Keratinocyte (primary cell): Measurements from ENCODE around the gene PCTP.

Experiments
- EZH2 ChIP-seq: IDR thresholded peaks from one replicate; pipeline ENCODE4 v1.6.1; 2012; ENCODE audit warnings: inconsistent platforms, mild to moderate bottlenecking, low read length, moderate library complexity
- TF ChIP-seq, protein P1 (sequence below), 3 experiments: IDR thresholded peaks in 1 of 3; conservative IDR thresholded peaks in 1 of 3; optimal IDR thresholded peaks in 1 of 3; 2 replicates in 2 of 3; 3 replicates in 1 of 3; pipeline versions ENCODE3 to v1.5.1; 2011; ENCODE audit warnings: low read length in 3 of 3, mild to moderate bottlenecking in 3 of 3, moderate library complexity in 2 of 3, control low read depth in 1 of 3, inconsistent platforms in 1 of 3; ENCODE audit not compliant: insufficient read depth in 2 of 3; ENCODE audit errors: extremely low read depth in 1 of 3

DNA sequence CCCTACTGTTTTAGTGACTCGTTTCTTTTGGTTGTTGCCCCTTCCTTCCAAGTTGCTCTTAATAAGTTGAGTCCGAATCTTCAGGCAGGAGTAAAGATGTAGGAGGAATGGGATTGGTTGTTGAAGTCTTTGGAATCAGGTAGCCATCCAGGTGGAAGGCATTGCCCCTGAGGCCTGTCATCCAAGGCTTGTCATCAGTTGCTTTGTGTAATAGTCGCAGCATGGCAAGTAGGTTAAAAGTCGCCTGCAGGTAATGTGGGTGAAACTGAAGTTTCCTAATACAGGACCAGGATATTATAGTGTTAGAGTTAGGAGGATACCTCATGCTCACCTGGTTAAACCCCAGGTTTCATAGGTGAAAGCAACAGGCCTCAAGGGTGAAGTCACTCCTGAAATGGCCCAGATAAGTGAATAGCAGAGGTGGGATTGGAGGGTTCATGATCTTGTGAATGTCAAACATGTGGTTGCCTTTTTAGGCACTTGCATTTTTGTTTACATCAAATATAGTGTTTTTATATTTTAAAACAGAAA is 934 bp downstream of the PCTP start:
- TF ChIP-seq, protein P1, sequence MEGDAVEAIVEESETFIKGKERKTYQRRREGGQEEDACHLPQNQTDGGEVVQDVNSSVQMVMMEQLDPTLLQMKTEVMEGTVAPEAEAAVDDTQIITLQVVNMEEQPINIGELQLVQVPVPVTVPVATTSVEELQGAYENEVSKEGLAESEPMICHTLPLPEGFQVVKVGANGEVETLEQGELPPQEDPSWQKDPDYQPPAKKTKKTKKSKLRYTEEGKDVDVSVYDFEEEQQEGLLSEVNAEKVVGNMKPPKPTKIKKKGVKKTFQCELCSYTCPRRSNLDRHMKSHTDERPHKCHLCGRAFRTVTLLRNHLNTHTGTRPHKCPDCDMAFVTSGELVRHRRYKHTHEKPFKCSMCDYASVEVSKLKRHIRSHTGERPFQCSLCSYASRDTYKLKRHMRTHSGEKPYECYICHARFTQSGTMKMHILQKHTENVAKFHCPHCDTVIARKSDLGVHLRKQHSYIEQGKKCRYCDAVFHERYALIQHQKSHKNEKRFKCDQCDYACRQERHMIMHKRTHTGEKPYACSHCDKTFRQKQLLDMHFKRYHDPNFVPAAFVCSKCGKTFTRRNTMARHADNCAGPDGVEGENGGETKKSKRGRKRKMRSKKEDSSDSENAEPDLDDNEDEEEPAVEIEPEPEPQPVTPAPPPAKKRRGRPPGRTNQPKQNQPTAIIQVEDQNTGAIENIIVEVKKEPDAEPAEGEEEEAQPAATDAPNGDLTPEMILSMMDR (optimal IDR thresholded peaks at IDR 0.05 in 1 of 3, IDR thresholded peaks at IDR 0.05 in 1 of 3, conservative IDR thresholded peaks at IDR 0.05 in 1 of 3; ENCODE audit: extremely low read depth in 1 of 3, insufficient read depth in 2 of 3, low read length in 3 of 3), result no peak
- no peak for TF ChIP-seq EZH2
